DOHH2 (cell line): ENCODE measurements around the gene MRPS2.
"Not testable (repeated sequence)": the region's sequence is repeated elsewhere in the genome, so short reads cannot be mapped to it uniquely, and the experiment has no call there.

Source experiments
- H3F3A ChIP-seq: fragments of 200-600 bp; sonication (generic), shearing (Covaris generic); 2 replicates; pipeline ENCODE4 v1.6.0; 2016; ENCODE audit warnings: antibody characterized with exemption, mild to moderate bottlenecking; ENCODE audit not compliant: control insufficient read depth, insufficient read depth
- H3K27ac ChIP-seq: fragments of 200-600 bp; sonication (generic); 2 replicates; pipeline ENCODE4 v1.5.1; 2014; ENCODE audit warnings: low read depth, mild to moderate bottlenecking, low read length, moderate library complexity
- H3K27me3 ChIP-seq: fragments of 200-600 bp; sonication (generic); 2 replicates; pipeline ENCODE4 v1.6.1; 2014; ENCODE audit warnings: mild to moderate bottlenecking, low read length, mixed read lengths; ENCODE audit not compliant: control insufficient read depth
- H3K36me3 ChIP-seq: fragments of 200-600 bp; sonication (generic); 2 replicates; pipeline ENCODE4 v1.6.1; 2014; ENCODE audit warnings: mild to moderate bottlenecking, low read length, moderate library complexity, mixed read lengths; ENCODE audit not compliant: control insufficient read depth
- H3K4me1 ChIP-seq: fragments of 200-600 bp; sonication (generic); 2 replicates; pipeline ENCODE4 v1.6.1; 2014; ENCODE audit warnings: mild to moderate bottlenecking, low read length, mixed read lengths; ENCODE audit not compliant: control insufficient read depth
- H3K4me2 ChIP-seq: fragments of 200-600 bp; sonication (generic); 2 replicates; pipeline ENCODE4 v1.6.0; 2014; ENCODE audit warnings: mild to moderate bottlenecking, low read length, moderate library complexity
- H3K4me3 ChIP-seq: fragments of 200-600 bp; sonication (generic); 2 replicates; pipeline ENCODE4 v1.5.1; 2014; ENCODE audit warnings: mild to moderate bottlenecking, low read length, mixed read lengths
- H3K79me2 ChIP-seq: fragments of 200-600 bp; sonication (generic); 2 replicates; pipeline ENCODE4 v1.6.1; 2014; ENCODE audit warnings: mild to moderate bottlenecking, low read length, mixed read lengths; ENCODE audit not compliant: control insufficient read depth
- H3K9me2 ChIP-seq: fragments of 200-600 bp; sonication (generic); replicated peaks from 2 replicates; pipeline ENCODE4 v1.6.1; 2014; ENCODE audit warnings: mild to moderate bottlenecking, low read length, mixed read lengths; ENCODE audit not compliant: control insufficient read depth
- H3K9me3 ChIP-seq: fragments of 200-600 bp; sonication (generic); 2 replicates; pipeline ENCODE4 v1.6.1; 2014; ENCODE audit warnings: antibody characterized with exemption, low read length, mixed read lengths; ENCODE audit not compliant: control insufficient read depth, insufficient read depth
- H4K20me1 ChIP-seq: fragments of 200-600 bp; sonication (generic); 2 replicates; pipeline ENCODE4 v1.6.0; 2014; ENCODE audit warnings: low read depth, mild to moderate bottlenecking, antibody characterized with exemption, low read length, moderate library complexity; ENCODE audit not compliant: control insufficient read depth, insufficient read depth
- EZH2phosphoT487 ChIP-seq: fragments of 200-600 bp; sonication (generic); IDR thresholded peaks from 2 replicates; pipeline ENCODE4 v1.6.1; 2017; ENCODE audit warnings: borderline replicate concordance, mild to moderate bottlenecking, antibody characterized with exemption, low read length, moderate library complexity, mixed read lengths
- TF ChIP-seq, protein P1 (sequence below): fragments of 200-600 bp; sonication (generic); IDR thresholded peaks from one replicate; pipeline ENCODE4 v1.5.1; 2014; ENCODE audit warnings: antibody characterized with exemption, mild to moderate bottlenecking, low read depth, low read length; ENCODE audit not compliant: poor library complexity, severe bottlenecking

The MRPS2 gene

DNA sequence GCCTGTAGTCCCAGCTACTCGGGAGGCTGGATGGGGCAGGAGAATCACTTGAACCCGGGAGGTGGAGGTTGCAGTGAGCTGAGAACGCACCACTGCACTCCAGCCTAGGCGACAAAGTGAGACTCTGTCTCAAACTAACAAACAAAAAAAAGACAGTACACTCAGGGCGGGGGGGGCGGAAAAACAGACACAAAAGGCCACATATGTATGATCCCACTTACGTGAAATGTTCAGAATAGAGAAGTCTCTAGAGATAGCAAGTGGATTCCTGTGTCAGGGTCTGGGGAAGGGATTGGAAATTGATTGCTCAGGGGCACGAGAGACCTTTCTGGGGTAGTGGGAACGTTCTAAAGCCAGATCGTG lies 11.7 kb downstream of the MRPS2 start:
- Histone ChIP-seq H3K4me1 (no peaks in the 10 kb centered on the region), H3K27ac (no peak overlapping the region), H3K9me2 (no peaks in the 10 kb centered on the region), H3K36me3 (no peaks in the 10 kb centered on the region), H3F3A (no peaks in the 10 kb centered on the region), H3K4me2 (no peak overlapping the region), H3K4me3 (no peak overlapping the region), H3K27me3 (no peaks in the 10 kb centered on the region), H3K79me2 (no peaks in the 10 kb centered on the region), H3K9me3 (no peaks in the 10 kb centered on the region; the same call in 1 of the 2 replicates), H4K20me1 (no peaks in the 10 kb centered on the region)
- TF ChIP-seq, protein P1, sequence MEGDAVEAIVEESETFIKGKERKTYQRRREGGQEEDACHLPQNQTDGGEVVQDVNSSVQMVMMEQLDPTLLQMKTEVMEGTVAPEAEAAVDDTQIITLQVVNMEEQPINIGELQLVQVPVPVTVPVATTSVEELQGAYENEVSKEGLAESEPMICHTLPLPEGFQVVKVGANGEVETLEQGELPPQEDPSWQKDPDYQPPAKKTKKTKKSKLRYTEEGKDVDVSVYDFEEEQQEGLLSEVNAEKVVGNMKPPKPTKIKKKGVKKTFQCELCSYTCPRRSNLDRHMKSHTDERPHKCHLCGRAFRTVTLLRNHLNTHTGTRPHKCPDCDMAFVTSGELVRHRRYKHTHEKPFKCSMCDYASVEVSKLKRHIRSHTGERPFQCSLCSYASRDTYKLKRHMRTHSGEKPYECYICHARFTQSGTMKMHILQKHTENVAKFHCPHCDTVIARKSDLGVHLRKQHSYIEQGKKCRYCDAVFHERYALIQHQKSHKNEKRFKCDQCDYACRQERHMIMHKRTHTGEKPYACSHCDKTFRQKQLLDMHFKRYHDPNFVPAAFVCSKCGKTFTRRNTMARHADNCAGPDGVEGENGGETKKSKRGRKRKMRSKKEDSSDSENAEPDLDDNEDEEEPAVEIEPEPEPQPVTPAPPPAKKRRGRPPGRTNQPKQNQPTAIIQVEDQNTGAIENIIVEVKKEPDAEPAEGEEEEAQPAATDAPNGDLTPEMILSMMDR = no peak
- no peak for TF ChIP-seq EZH2phosphoT487

- Histone ChIP-seq H3K9me3 (no peaks in the 10 kb centered on the region; the same call in 1 of the 2 replicates), H3K27ac (no peak overlapping the region), H3K27me3 (no peaks in the 10 kb centered on the region), H3K4me3 (no peak overlapping the region), H3K9me2 (no peaks in the 10 kb centered on the region), H3K79me2 (no peaks in the 10 kb centered on the region), H3K4me1 (no peaks in the 10 kb centered on the region), H3F3A (no peaks in the 10 kb centered on the region), H3K36me3 (no peaks in the 10 kb centered on the region), H3K4me2 (no peak overlapping the region), H4K20me1 (no peaks in the 10 kb centered on the region)
- no peak for TF ChIP-seq EZH2phosphoT487
- TF ChIP-seq, protein P1 = no peak
Measured at GRCh38 chr9:135512904-135513303, 12.4 kb downstream of the MRPS2 start.

GRCh38 chr9:135513351-135513846 lies 12.9 kb downstream of the MRPS2 start:
- Histone ChIP-seq H3K27ac (no peak overlapping the region), H3K27me3 (no peaks in the 10 kb centered on the region)

GRCh38 chr9:135513906-135514305 lies 13.4 kb downstream of the MRPS2 start:
- H3K9me2 ChIP-seq, H3K79me2 ChIP-seq, H3K4me3 ChIP-seq, H3K27ac ChIP-seq, H3K9me3 ChIP-seq, H3K27me3 ChIP-seq, H3K36me3 ChIP-seq, H4K20me1 ChIP-seq, H3K4me1 ChIP-seq, H3K4me2 ChIP-seq, H3F3A ChIP-seq: not testable (repeated sequence)

More at GRCh38 chr9:135513351-135513846, 12.9 kb downstream of the MRPS2 start:
- H3K4me1 ChIP-seq = no peaks in the 10 kb centered on the region
- TF ChIP-seq, protein P1 = no peak
- TF ChIP-seq EZH2phosphoT487 = no peak
- no peak overlapping the region for H3K4me2 ChIP-seq
- H3K4me3 ChIP-seq = no peak overlapping the region
- H3F3A ChIP-seq = no peaks in the 10 kb centered on the region
- H4K20me1 ChIP-seq = no peaks in the 10 kb centered on the region
- no peaks in the 10 kb centered on the region for H3K36me3 ChIP-seq
- H3K79me2 ChIP-seq = no peaks in the 10 kb centered on the region
- H3K9me2 ChIP-seq = no peaks in the 10 kb centered on the region
- no peaks in the 10 kb centered on the region; the same call in 1 of the 2 replicates for H3K9me3 ChIP-seq
